ENCODE results near the gene CDH4.

DNA sequence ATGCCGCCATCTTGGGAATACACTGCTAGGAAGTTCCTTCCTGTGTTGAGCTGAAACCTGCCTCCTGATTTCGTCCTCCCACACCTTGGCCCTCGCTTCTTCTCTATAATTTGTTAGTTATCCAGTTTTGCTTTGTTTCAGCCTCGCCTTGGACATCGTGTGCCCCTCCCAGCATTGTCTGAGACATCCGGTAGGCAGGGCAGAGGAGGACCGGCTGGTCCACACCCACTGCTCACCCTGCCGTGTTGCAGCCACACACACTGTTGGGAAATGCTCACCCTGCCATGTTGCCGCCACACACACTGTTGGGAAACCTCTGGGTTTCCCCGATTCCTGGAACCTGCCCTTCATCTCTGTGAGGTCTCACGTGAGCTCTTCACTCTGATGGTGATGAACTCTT, 105.1 kb downstream of the CDH4 start:
- TF ChIP-seq, protein P1, sequence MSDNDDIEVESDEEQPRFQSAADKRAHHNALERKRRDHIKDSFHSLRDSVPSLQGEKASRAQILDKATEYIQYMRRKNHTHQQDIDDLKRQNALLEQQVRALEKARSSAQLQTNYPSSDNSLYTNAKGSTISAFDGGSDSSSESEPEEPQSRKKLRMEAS (IDR thresholded peaks at IDR 0.05): no peak
- TF ChIP-seq, protein P2, sequence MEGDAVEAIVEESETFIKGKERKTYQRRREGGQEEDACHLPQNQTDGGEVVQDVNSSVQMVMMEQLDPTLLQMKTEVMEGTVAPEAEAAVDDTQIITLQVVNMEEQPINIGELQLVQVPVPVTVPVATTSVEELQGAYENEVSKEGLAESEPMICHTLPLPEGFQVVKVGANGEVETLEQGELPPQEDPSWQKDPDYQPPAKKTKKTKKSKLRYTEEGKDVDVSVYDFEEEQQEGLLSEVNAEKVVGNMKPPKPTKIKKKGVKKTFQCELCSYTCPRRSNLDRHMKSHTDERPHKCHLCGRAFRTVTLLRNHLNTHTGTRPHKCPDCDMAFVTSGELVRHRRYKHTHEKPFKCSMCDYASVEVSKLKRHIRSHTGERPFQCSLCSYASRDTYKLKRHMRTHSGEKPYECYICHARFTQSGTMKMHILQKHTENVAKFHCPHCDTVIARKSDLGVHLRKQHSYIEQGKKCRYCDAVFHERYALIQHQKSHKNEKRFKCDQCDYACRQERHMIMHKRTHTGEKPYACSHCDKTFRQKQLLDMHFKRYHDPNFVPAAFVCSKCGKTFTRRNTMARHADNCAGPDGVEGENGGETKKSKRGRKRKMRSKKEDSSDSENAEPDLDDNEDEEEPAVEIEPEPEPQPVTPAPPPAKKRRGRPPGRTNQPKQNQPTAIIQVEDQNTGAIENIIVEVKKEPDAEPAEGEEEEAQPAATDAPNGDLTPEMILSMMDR (IDR thresholded peaks at IDR 0.05; ENCODE audit: control extremely low read depth in 1 of 3, insufficient read depth in 1 of 3, low read depth in 1 of 3, low read length in 3 of 3): no peak
- no peak for TF ChIP-seq EZH2 (IDR thresholded peaks at IDR 0.05; ENCODE audit: low read depth, low read length, severe bottlenecking)
- TF ChIP-seq POLR2AphosphoS5 (IDR thresholded peaks at IDR 0.05; ENCODE audit: low read depth, low read length): no peak
- no peak for TF ChIP-seq RNF2 (IDR thresholded peaks at IDR 0.05; ENCODE audit: borderline replicate concordance, low read depth, low read length, missing control alignments, poor library complexity, severe bottlenecking)
- TF ChIP-seq MAFK (IDR thresholded peaks at IDR 0.05; ENCODE audit: low read depth, low read length): no peak
- no peak for TF ChIP-seq CHD2 (IDR thresholded peaks at IDR 0.05; ENCODE audit: low read length)
- TF ChIP-seq, protein P3, sequence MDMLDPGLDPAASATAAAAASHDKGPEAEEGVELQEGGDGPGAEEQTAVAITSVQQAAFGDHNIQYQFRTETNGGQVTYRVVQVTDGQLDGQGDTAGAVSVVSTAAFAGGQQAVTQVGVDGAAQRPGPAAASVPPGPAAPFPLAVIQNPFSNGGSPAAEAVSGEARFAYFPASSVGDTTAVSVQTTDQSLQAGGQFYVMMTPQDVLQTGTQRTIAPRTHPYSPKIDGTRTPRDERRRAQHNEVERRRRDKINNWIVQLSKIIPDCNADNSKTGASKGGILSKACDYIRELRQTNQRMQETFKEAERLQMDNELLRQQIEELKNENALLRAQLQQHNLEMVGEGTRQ (IDR thresholded peaks at IDR 0.05; ENCODE audit: low read length): no peak
- no peak for TF ChIP-seq POLR2A (IDR thresholded peaks at IDR 0.05; ENCODE audit: control extremely low read depth in 1 of 2, low read depth in 2 of 2, low read length in 2 of 2)
- TF ChIP-seq, protein P4, sequence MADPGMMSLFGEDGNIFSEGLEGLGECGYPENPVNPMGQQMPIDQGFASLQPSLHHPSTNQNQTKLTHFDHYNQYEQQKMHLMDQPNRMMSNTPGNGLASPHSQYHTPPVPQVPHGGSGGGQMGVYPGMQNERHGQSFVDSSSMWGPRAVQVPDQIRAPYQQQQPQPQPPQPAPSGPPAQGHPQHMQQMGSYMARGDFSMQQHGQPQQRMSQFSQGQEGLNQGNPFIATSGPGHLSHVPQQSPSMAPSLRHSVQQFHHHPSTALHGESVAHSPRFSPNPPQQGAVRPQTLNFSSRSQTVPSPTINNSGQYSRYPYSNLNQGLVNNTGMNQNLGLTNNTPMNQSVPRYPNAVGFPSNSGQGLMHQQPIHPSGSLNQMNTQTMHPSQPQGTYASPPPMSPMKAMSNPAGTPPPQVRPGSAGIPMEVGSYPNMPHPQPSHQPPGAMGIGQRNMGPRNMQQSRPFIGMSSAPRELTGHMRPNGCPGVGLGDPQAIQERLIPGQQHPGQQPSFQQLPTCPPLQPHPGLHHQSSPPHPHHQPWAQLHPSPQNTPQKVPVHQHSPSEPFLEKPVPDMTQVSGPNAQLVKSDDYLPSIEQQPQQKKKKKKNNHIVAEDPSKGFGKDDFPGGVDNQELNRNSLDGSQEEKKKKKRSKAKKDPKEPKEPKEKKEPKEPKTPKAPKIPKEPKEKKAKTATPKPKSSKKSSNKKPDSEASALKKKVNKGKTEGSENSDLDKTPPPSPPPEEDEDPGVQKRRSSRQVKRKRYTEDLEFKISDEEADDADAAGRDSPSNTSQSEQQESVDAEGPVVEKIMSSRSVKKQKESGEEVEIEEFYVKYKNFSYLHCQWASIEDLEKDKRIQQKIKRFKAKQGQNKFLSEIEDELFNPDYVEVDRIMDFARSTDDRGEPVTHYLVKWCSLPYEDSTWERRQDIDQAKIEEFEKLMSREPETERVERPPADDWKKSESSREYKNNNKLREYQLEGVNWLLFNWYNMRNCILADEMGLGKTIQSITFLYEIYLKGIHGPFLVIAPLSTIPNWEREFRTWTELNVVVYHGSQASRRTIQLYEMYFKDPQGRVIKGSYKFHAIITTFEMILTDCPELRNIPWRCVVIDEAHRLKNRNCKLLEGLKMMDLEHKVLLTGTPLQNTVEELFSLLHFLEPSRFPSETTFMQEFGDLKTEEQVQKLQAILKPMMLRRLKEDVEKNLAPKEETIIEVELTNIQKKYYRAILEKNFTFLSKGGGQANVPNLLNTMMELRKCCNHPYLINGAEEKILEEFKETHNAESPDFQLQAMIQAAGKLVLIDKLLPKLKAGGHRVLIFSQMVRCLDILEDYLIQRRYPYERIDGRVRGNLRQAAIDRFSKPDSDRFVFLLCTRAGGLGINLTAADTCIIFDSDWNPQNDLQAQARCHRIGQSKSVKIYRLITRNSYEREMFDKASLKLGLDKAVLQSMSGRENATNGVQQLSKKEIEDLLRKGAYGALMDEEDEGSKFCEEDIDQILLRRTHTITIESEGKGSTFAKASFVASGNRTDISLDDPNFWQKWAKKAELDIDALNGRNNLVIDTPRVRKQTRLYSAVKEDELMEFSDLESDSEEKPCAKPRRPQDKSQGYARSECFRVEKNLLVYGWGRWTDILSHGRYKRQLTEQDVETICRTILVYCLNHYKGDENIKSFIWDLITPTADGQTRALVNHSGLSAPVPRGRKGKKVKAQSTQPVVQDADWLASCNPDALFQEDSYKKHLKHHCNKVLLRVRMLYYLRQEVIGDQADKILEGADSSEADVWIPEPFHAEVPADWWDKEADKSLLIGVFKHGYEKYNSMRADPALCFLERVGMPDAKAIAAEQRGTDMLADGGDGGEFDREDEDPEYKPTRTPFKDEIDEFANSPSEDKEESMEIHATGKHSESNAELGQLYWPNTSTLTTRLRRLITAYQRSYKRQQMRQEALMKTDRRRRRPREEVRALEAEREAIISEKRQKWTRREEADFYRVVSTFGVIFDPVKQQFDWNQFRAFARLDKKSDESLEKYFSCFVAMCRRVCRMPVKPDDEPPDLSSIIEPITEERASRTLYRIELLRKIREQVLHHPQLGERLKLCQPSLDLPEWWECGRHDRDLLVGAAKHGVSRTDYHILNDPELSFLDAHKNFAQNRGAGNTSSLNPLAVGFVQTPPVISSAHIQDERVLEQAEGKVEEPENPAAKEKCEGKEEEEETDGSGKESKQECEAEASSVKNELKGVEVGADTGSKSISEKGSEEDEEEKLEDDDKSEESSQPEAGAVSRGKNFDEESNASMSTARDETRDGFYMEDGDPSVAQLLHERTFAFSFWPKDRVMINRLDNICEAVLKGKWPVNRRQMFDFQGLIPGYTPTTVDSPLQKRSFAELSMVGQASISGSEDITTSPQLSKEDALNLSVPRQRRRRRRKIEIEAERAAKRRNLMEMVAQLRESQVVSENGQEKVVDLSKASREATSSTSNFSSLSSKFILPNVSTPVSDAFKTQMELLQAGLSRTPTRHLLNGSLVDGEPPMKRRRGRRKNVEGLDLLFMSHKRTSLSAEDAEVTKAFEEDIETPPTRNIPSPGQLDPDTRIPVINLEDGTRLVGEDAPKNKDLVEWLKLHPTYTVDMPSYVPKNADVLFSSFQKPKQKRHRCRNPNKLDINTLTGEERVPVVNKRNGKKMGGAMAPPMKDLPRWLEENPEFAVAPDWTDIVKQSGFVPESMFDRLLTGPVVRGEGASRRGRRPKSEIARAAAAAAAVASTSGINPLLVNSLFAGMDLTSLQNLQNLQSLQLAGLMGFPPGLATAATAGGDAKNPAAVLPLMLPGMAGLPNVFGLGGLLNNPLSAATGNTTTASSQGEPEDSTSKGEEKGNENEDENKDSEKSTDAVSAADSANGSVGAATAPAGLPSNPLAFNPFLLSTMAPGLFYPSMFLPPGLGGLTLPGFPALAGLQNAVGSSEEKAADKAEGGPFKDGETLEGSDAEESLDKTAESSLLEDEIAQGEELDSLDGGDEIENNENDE (IDR thresholded peaks at IDR 0.05; ENCODE audit: insufficient replicate concordance, low read length): no peak
- TF ChIP-seq SP4 (IDR thresholded peaks at IDR 0.05; ENCODE audit: low read length): no peak
- no peak for TF ChIP-seq YY1 (IDR thresholded peaks at IDR 0.05; ENCODE audit: low read depth, low read length)

All from H1 (cell line).